NB4 (cell line): ENCODE data around the gene SLC24A4.

Source experiments
- CTCF ChIP-seq: IDR thresholded peaks from one replicate; pipeline ENCODE4 v1.5.1; 2012; ENCODE audit warnings: low read depth, low read length
- MAX ChIP-seq: IDR thresholded peaks from 2 replicates; pipeline ENCODE4 v1.6.1; 2011; ENCODE audit warnings: low read depth, low read length
- POLR2A ChIP-seq: IDR thresholded peaks from 2 replicates; pipeline ENCODE4 v1.6.1; 2011; ENCODE audit warnings: mild to moderate bottlenecking; ENCODE audit not compliant: insufficient read length; ENCODE audit errors: extremely low read depth

GRCh38 chr14:92273166-92273565 lies 49.8 kb upstream of the SLC24A4 start:
- no peak for TF ChIP-seq CTCF
- no peak for TF ChIP-seq POLR2A
- no peak for TF ChIP-seq MAX
